CD4-positive, alpha-beta T cell treated with Interferon gamma for 1 hour (primary cell): ENCODE measurements around the gene TNF.
A peak's percentile ranks its signal among the peaks of the same experiment; 100 is the strongest.

Experiments used
- DNase-seq: peaks from one replicate; pipeline ENCODE4 v3.0.0-alpha.2; 2020

TNF gene

DNA sequence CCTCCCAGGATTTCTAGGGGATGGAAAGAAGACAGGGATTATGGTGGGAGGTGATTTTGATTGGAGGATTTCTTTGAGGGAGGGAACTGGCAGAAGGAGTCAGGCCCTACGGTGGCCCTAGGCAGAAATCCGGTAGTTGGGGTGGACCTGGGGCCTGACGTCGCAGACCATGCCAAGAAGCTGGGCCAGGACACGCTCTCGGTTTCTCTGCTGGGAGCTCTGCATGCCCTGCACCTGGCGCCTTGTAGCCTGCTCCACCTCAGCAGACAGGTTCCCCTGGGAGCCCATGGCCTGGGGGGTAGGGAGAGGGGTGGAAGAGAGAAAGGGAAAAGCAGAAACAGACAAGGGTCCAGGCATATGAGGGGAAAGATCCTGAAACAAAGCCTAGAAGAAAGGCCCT lies 30.1 kb upstream of the TNF start:
- DNase-seq = no peak

DNA sequence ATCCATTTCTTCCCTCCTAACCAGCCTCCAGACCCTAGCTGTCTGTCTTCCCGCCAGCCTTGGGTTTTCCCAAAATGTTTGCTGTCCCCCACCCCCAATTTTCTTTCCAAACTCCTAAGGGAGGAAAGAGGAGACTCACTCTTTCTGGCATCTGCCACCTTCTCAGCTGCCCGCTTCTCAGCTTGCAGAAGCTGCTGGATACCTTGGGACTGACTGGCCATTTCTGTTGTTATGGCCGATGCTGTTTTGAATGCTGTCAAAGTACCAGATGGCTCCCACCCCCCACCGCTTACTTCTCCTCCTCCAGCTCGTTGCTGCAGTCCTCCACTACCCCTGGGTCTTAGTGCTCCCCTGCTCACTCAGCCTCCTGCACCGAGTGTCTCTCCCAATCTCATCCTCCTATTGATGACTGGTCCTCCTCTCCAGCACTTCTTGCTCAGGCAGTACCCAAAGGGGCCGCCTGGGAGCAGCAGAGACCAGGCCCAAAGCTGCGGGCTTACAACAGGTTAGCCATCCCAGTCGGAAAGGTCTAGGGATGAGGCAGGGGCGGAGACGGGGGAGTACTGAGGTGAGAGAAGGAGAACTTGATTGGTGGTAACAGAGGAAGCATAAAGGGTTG lies 28.9 kb upstream of the TNF start, which contains the start of gene ATP6V1G2:
ATP6V1G2 (minus strand) TSS at position 270 of the 619 bp plus-strand sequence; CDS start at position 221, 49 bp downstream.
- peak; percentile 84 for DNase-seq

DNA sequence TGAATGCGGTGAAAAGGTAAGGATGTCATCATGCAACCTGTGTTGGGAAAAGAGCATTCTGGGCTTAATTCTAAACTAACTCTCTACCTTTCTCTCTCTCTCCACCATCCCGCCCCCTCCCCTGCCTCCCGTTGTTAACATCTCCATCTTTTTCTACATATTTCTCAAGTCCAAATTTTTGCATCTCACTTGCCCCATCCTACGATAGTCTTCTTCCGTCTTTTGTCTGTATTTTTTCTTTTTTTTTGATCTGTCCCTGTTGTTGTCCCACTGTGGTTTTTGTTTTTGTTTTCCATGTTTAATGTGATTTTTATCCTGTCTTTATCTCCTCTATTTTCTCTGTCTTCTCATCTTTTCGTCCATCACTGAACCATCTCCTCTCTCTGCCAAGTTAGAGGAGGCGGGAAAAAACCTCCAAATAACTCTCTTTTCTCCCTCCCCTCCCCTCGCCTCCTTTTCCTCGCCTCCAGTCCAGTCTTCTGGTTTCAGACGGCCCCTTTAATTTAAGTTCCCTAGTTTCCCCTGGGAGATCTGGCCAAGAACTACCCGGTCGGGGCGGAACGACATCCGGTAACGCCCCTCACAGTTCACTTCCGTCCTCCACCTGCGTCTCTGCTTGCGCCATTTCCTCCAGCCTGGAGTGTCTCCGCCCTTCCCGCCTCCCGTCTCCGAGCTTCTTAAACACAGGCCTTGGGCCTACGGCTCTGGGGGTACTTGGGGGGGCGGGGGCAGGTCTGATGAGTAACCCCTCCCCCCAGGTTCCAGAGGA lies 28.2 kb upstream of the TNF start, which contains the start of gene NFKBIL1:
NFKBIL1 (plus strand) TSS at position 651 of the 769 bp plus-strand sequence; CDS start at position 738, 87 bp downstream.
- peak; percentile 94 for DNase-seq

DNA sequence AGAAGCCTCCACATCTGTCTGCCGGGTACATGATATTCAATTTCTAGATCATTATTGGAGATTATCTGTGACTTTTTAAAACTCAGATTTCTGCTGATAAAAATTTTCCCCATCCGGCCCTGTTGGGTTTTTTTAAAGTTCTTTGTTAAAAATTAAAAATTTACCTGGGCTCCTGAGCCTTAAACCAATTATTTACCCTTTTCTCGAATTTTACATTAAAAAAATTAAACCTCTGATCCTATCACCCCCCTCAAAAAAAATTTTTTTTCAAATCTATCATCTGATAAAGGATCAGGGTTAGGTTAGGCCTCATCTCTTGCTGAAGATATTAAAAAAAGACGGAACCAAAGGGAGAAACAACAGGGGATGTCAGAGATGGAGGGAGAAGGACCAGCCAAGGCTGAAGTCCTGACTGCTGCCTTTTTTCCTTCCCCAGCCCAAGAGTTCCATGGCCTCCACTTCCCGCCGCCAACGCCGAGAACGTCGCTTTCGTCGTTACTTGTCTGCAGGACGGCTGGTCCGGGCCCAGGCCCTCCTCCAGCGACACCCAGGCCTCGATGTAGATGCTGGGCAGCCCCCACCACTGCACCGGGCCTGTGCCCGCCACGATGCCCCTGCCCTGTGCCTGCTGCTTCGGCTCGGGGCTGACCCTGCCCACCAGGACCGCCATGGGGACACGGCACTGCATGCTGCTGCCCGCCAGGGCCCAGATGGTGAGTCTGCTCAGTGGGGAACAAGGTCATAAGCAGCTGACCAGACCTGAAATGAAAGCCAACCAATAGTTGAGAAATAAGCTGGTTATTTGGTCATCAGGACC lies 27.4 kb upstream of the TNF start:
- DNase-seq = no peak

DNA sequence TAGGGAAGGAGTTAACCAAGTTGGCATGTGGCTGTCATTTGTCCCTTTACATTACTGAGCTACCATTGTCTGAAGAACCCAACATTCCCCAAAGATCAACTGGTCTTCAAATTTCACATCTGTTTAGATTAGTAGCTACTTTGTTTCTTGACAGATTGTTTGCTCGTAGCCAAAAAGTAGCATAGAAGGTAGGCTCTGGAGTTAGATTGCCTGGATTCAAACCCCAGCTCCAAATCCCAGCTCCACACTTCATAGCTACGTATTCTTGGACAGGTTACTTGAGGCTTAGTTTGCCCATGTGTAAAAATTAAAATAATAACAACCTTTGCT lies 26.9 kb upstream of the TNF start:
- DNase-seq = no peak

DNA sequence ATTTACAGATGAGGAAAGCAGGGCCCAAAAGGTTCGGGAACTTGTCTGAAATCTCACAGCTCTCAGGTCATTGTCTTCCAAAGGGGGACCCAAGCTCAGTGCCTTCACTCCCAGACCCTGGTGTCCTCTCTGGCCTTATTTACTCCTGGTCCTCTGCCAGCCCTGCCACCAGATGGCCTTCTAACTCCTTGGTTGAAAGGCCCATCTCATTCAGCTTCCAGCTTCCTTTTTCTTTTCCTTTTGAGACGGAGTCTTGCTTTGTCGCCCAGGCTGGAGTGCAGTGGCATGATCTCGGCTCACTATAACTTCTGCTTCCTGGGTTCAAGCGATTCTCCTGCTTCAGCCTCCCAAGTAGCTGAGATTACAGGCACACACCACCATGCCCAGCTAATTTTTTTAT lies 24.0 kb upstream of the TNF start:
- peak; percentile 75 for DNase-seq

DNA sequence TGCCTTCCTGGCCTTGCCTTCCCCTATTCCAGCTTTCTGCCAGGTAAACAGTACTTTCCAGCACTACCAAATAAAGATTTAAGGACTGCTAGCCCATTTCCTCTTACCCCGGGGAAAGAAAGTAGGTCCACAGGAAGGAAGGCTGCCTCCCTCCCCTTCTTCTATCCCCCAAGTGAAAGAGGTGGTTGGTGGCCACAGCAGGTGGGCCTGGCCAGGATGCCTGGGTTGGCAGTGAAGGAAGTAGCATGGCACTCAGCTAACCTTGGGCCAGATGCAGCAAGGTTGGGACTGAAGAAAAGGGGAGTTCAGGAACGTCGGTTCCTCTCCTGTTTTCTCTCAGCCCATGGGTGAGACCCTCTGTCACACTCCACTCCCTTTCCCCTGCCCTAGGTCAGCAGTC lies 19.1 kb upstream of the TNF start:
- DNase-seq = no peak

DNA sequence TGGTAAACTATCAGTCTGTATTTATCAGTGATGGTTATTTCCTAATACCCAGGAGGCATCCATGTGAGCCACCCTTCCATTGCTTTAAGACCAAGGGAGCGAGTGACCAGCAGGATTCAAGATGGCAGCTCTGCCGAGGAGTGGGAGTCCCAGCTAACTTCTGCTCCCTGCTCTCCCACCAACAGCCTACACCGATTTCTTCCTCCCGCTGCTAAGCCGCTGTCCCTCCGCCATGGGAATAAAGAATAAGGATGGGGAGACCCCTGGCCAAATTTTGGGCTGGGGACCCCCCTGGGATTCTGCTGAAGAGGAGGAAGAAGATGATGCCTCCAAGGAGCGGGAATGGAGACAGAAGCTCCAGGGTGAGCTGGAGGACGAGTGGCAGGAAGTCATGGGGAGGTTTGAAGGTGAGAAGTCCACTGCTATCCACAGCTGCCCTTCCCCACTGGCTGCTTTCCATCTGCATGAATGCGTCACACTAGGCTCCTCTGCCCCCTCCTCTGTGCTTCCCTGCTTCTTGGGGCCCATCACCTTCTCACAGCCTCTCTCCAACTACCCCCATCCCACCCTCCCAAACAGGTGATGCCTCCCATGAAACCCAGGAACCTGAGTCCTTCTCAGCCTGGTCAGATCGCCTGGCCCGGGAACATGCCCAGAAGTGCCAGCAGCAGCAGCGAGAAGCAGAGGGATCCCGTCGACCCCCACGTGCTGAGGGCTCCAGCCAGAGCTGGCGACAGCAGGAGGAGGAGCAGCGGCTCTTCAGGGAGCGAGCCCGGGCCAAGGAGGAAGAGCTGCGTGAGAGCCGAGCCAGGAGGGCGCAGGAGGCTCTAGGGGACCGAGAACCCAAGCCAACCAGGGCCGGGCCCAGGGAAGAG lies 17.7 kb upstream of the TNF start:
- no peak for DNase-seq

DNA sequence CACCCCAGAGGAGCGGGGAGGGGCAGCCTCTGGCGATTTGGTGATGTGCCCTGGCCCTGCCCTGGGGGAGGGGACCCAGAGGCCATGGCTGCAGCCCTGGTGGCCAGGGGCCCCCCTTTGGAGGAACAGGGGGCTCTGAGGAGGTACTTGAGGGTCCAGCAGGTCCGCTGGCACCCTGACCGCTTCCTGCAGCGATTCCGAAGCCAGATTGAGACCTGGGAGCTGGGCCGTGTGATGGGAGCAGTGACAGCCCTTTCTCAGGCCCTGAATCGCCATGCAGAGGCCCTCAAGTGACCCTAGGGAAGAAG lies 17.1 kb upstream of the TNF start:
- no peak for DNase-seq

DNA sequence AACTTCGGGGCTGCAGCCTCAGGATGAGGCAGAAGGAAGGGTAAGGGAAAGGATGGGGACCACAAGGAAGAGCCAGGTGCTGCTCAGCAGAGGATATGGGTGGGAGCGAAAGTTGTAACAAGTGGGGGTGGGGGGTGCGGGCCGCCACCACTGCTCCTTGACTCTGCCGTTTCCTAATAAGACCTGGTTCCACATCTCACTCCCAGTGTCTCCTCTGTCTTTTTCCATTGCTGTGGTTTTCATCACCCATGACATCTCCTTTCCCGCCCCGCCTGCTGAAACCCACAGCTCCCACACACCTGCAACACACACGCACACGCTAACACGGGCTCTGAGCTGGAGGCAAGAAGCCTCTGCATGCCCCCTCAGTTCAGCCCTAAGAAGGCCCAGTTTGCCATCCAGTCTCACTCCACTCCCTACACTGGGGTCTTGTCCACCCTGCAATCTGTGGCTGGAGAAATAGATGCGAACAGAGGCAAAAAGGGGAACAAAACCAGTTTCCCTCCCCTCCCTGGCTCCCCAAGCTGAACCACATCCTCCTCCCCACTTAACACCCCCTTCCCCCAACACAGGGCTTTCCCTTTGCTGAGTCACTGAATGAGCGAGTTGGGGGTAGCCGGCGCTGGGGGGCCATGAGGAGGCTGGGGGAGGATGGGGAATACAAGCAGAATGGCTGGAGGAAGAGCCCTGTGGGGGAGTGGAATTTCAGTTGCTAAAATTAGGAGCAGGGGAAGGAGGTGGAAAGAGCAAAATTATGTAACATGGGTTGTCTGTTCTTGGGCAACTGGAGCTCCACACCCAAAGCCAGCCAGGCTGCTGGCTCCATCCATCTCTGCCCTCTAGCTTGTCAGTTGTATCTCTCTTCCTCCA lies 16.5 kb upstream of the TNF start:
- peak; percentile 81 for DNase-seq

DNA sequence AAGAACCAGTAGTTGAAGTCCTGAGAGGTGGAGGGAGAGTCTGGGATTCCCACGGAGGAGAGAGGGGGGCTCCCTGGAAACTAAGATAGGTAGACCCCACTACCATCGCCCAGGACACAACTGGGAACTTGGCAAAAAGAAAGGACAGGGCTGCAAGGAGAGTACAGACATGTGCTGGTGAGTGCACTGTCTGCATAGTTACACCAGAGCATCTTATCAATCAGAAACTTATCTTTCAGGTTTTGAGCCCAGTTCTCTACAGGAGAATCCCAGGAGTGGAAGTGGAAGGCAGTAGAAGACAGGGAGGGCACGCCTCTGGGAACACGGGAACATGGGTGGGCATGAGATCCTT lies 15.8 kb upstream of the TNF start:
- no peak for DNase-seq

DNA sequence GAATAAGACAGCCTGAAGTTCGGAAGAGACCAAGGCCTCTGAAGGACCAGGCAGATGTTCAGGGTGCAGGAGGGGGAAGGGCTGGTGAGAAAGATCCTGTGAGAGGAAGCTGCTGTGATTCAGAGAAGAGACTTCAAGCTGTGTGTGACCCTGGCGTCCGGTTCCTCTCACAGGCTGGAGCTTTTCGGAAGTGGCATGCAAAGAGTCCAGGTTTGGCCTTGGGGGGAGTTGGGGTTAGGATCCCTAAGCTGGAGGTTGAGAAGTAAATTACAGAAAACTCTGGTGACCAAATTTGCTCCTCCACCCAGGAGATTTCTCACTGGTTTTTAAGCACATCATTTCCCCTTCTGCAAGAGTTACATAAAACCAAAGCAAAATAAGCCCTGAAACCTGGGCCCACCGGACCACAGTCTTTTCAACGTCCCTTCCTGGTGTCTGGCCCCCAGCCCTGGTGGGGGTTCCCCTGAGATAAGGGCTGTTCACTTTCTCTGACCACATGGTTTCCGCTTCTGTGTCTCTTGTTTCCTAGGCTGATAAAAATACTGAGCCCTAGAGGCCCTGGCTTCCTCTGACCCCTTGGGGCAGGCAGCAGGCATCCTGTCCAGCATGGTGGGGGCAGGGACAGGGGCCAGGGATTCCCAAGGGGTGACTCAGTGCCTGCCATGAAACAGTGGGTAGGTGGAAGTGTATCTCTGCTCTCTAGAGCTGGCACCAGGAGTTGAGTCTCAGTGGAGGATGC lies 15.2 kb upstream of the TNF start:
- DNase-seq = peak; percentile 76

DNA sequence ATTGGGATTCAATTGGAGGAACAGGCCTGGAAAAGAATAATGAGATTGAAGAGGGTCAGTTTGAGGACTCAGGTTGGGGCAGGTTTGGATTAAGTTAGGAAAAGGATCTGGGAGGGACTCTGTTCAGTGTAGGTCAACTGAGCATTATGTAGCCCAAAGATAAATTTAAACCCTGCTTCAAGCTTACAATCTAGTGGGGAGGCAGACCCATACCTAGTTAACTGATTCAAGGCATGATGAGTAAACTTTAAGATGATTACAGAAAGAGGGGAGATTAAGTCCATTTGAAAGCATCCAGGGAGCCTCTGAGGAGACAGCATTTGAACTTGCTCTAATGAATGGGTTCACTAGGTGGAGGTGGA lies 14.7 kb upstream of the TNF start:
- no peak for DNase-seq

DNA sequence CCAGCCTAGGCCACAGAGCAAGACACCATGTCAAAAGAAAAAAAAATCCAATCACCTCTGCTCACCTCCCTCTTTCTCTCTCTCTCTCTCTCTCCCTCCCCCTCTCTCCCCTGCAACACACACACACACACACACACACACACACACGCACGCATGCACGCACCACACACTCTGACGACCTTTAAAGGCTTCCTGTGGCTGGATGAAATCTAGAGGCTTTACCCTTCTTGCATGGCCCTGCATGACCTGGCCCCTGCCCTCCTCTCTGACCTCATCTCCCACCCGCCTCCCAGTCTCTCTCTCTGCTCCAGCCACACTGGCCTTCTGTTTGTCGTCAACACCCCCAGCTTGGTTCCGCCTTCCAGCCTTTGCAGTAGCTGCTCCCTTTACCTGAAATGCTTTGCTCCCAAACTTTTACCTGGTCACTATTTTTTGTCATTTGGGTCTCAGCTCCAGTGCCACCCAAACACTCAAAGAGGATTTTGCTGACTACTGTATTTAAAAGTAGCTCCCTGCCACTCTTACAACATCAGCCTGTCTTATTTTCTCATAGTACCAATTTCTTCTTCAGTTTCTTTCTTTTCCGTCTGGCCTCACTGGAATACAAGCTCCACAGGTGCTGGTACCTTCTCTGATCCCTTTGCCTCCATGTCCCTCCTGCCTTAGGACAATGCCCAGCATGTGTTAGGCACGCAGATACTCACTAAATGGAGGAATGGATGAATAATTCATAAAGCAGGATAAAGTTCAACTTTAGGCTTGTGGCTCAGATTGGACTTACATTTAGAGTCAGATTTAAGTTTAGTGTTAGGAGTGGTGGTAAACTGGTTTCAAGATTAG lies 7.6 kb upstream of the TNF start:
- DNase-seq = peak; percentile 44

DNA sequence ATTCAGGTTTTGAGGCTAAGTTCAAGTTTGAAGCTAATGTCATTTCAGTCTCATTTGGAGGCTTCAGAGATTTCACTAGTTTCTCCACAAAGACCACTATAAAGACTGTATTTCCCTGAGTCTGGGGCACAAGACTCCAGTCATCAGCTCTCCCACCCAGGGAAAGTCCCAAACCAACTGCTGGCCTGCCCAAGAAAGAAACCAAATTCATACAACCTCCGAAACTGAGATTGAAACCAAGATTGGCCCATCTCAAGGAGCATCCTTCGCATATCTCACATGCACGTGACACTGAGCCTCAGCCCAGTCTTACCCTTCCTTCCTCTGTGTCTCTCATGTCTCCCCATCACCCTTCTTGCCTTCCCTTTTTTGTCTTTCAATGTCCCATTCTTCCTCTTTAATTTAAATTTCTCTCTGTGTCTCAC lies 6.8 kb upstream of the TNF start:
- DNase-seq = peak; percentile 78

DNA sequence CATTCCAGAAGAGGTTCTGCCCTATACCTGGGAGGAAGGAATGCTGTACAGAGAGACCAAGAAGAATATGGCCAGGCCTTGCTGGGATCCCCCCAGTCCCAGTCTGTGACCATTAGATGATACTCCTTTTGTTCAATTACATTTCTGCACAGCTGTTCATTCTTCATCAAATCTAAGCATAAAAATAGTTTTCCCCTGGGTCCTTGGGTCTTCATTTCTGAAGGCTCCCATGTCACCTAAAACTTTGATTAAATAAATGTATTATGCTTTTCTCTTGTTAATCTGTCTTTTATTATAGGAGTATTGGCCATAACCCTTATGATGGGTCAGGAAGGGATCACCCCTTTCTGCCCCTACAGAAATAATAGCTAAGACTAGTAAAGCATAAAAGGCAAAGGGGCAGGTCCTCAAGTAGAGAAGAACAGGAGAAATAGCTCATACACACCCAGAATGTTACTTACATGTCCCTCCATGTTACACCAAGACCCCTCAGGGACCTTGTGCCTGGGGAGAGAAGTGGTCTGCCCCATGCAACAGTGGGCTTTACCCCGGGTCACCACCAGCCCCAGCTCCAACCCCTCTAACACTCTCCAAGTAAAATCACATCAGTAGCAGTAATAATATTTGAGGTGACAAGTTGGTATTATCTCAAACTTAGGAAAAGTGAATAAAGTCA lies 5.4 kb upstream of the TNF start:
- no peak for DNase-seq

DNA sequence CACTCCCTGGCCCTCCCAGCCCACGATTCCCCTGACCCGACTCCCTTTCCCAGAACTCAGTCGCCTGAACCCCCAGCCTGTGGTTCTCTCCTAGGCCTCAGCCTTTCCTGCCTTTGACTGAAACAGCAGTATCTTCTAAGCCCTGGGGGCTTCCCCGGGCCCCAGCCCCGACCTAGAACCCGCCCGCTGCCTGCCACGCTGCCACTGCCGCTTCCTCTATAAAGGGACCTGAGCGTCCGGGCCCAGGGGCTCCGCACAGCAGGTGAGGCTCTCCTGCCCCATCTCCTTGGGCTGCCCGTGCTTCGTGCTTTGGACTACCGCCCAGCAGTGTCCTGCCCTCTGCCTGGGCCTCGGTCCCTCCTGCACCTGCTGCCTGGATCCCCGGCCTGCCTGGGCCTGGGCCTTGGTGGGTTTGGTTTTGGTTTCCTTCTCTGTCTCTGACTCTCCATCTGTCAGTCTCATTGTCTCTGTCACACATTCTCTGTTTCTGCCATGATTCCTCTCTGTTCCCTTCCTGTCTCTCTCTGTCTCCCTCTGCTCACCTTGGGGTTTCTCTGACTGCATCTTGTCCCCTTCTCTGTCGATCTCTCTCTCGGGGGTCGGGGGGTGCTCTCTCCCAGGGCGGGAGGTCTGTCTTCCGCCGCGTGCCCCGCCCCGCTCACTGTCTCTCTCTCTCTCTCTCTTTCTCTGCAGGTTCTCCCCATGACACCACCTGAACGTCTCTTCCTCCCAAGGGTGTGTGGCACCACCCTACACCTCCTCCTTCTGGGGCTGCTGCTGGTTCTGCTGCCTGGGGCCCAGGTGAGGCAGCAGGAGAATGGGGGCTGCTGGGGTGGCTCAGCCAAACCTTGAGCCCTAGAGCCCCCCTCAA lies 3.1 kb upstream of the TNF start, which contains the start of gene LTA:
LTA (plus strand) TSS at position 249 of the 871 bp plus-strand sequence; CDS start at position 703, 454 bp downstream.
- peak; percentile 78 for DNase-seq
